Astrocyte of the hippocampus (primary cell): Measurements from ENCODE around the gene COL18A1.
A peak's percentile ranks its signal among the peaks of the same experiment; 100 is the strongest.

ENCODE experiments used
- DNase-seq: peaks from one replicate; pipeline ENCODE4 v3.0.0; 2011; ENCODE audit warnings: low read depth, low spot score

Gene COL18A1

DNA sequence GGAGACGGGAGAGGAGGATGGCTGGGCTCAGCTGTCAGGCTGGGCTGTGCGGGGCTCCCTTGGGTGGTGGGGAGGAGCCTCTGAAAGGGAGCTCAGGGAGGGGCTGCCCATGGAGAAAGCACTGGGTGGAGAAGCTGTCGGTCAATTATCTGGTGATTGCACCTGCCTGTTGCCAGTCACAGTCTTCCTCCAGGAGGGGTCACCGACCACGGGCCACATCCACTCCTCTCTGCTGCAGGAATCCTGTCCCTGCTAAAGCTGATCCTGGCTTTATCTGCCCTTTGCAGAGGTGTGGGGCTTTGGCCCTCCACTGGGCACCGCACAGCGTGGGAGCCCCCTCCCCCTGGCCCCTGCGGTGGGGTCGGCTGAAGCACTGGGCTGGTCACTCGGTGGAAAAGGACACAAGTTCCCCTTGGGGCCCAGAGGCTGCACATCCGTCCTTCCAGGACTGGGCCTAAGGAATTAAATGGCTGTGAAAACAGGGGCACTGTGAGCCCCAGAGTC is 21.8 kb upstream of the COL18A1 start:
- DNase-seq, result no peak

DNA sequence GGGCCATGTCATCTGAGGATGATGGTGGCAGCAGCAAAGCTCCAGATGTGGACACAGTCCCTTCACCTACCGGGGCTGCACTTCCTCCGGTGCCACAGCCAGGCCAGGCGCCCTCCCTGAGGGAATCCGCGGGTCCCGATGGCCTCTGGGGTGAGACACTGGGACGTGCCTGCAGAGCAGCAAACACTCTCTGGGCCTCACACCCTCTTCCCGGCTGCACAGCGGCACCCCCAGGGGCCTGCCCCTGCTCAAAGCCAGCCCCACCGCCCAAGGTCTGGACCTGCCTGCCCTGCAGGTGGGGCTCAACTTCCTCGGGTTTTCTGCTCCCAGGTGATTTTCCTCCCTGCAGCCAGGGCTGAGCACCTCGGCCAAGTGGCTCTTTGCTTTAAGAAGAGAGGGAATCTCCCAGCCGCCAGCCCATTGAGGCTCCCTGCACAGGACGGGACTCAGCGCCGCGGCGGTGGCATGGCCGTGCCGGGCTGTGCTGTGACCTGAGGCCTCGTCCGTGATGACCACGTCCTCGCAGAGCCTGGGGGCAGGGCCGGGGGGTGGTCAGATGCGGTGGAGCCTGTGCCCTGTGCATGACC is 21.3 kb upstream of the COL18A1 start:
- DNase-seq, result no peak

DNA sequence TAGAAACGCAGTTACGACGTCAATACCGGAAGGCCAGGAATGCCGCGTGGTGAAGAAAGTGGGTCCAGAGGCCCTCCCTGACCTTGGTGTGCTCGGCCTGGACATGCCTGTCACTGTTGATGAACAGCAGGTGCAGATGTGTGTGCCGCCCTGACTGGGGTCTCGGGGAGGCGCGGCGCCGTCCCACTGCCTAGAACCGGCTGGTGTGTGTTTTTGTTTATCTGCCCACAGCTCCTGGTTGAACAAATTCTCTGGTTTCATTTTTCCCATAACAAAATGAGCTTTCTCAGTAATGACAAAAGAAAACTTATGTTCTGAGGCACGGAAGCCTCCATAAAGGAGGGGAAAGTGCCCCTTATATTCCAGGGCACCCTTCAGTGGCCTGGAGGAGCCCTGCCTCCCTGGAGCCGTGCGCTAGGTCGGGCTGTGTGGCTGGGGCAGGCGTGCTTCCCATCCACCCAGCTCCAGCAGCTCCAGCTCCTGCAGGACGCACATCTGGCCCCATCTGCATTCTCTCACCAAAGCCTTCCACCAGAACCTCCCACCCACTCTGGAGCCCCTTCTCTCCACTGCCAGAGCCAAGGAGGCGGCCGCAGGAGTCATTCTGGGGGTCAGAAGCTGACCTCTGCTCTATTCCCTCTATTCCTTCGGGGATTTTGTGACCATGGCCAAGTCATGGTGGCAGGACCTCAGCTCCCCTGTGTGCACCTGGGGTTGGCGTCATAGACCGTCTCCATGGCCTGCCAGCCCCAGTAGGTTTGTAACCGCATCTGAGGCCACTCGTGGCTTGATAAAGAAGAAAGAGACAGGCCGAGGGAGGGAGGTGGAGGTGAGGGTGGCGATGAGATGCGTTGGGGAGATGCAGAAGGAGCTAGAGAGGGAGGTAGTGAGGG is 20.1 kb upstream of the COL18A1 start:
- DNase-seq, result no peak

DNA sequence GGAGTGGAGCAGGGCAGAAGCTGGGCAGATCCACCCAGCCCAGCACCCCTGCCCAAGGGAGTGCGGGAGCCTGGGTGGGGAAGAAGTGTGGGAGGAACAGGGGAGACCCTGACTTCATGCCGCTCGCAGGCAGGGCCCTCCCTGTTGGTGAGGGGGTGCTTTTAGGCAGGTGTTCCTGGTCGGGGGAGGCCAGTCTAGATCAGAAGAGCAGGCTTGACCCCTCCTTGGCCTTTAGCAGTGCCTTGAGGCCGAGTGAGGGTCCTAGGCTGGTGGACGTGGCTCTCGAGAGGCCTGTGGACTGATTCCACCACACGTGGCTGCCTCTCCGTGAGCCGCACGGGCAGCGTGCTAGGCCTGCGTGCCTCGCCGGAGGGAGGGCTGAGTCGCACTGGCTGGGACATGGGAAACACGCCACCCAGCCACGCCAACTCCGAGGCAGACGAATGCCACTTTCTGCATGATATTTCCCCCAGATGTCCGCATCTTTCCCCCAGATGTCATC is 19.4 kb upstream of the COL18A1 start:
- no peak for DNase-seq

DNA sequence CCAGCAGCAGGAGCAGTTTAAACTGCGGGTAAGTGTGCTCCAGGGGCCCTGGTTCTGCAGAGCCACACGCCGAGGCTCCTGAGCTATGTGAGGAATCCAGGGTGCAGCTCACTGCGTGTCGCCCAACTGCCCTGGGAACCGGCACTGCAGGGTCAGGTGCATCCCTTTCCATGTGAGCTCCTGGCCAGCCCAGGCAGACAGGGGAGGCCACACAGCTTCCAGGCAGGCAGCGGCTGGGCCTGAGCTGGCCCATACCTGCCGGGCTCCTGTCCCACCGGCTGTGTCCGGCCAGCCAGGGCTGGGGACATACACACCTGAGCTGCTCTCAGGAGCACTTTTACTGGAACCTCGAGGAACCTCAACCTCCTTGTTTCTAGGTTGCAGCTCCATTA is 18.6 kb upstream of the COL18A1 start:
- DNase-seq, result no peak

DNA sequence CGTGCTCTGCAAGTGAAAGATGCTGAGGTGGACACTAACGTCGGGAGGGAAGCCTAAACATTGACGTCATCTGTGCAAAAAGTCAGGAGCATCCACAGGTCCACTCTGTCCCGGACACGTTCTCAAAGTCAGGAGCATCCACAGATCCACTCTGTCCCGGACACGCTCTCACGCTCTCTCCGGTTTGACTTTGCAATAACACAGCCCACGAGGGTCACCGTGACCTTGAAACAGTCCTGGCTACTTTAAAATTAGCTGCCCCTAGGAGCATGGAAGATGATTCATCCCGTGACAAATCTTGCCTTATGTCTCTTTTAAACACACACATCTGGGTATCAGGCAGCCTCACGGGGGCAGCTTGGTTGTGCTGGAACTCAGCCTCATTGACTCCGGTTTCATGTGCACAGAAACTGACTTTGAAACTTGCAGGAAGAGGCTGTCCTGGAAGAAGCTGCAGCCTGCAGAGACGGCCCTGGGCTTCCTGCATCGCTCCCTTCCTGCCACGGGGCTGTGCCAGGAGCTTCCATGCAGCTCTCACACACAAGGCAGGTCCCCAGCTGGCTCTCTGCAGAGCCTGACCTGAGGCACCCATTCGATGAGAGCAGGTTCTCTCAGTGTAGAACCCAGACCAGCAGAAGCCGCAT is 18.1 kb upstream of the COL18A1 start:
- peak; percentile 59 for DNase-seq

DNA sequence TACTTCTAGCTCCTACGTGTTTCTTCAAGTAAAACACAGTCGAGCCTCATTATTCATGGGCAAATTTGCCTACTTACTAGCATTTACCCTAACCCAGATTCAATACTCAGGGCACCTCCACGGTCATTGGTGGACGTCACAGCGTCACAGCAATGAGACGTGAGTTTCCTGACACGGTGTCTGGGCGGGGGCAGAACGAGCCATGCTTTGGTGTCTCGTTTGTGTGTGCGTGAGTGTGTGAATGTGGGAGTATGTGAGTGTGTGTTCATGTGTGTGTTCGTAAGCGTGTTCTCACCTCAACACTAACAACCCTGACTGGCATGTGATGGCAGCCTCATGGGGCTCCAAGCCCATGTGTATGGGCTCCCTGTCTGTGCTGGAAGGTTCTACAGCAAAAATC is 17.5 kb upstream of the COL18A1 start:
- no peak for DNase-seq

DNA sequence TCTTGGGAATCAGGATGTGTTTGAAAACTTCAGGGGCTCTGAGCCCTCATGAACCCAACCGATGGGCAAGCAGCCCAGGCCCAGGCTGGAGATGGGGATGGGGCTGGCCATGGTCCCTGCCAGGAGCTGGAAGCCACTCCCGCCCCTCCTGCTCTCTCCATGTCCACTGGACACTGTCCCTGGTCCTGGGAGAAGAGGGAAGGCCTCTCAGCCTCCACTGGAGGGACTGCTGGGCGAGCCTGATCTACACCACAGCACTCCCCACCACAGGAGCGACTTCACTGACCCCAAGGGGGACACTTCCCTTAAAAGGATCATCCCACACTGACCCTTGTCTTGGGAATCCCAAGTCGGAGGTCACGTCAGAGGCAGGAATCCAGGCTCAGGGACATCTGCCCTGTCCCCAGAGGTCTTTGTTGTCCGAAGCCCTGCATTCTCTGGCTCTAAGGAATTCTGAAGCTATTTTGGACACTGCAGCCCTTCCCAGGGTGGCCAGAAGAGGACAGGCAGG is 16.9 kb upstream of the COL18A1 start:
- no peak for DNase-seq

DNA sequence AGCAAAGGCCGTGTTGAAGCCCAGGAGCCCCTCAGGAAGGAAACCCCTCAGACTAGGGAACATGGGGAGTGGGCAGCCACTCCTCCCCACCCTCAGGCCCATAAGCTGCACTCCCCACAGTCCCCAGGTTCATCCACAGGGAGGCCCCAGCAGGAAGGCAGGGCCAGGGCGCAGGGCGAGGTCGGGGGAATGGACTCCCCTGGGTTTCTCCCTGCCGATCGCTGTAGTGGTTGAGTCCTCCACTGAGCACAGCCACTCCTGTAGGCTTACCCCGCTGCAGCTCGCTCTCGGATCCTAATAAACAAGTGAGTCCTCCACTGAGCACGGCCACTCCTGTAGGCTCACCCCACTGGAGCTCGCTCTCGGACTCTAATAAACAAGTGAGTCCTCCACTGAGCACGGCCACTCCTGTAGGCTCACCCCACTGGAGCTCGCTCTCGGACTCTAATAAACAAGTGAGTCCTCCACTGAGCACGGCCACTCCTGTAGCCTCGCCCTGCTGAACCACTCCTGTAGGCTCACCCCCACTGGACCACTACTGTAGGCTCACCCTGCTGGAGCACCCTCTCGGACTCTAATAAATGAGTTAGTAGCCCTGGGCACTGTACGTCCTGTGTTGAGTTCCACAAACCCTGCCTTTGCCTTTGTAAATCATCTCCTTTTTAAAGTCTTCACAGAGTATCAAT is 16.2 kb upstream of the COL18A1 start:
- no peak for DNase-seq

DNA sequence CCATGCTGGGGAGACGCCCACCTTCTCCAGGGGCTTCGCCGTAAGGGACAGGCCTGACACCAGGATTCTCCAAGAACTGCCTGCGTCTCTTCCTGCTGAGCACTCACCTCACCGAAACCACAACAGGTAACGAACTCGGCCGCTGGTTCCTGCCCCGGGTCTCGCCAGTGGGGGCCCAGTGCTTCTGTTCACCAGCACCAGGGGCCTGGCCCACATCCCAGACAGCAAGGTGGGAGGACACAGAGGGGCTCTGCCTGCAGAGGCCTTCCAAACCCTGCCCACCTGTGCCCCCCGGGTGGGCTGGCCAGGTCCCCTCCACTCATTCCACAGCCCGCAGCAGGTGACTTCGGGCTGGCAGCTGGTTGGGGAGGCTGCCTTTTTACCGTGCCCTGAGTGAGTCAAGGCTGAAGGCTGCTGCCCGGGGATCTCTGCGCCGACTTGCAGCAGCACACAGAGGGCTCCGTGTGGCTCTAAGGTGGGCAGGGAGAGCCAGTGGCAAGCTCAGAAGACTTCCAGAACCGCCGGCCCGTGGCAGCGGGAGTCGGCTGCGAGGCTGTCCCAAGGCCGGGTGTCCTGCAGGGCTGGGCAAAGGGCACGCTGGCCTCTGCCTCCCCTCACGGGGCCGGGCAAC is 14.7 kb upstream of the COL18A1 start:
- DNase-seq, result no peak

DNA sequence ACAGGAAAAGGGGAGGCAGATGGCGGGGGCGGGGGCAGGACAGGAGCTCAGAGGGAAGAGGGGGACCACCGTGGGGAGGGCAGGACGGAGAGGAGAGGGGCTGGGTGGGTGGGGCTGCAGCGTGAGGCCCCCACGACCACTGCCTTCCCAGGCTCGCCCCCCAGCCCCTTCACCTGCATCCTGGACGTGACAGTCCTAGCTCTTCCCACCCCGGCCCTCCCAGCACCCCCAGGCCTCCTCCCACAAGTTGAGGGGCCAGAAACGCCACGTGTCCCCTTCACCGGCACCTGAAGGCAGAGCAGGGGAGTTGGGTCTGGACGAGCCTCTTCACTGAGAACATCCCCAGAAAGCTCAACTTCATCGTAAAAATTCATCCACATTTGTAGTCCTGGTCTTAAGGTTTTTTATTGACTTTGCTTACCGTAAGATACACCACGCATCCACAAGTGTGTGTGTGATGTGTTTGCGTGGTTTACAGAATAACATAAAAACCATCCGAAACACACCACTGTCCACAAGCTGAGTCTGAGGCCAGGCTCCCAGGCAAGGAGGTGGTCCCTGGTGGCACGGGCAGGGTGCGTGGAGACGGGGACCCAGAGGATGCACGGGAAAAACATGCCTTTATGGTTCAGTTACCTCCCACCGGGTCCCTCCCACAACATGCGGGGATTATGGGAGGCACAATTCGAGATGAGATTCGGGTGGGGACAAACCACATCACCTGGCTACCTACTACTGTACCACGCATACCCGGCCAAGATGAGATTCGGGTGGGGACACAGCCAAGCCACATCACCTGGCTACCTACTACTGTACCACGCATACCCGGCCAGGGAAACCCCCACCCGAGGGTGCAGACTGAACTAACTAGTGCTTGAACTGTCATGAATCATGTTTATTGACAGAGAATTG is 13.9 kb upstream of the COL18A1 start:
- no peak for DNase-seq

DNA sequence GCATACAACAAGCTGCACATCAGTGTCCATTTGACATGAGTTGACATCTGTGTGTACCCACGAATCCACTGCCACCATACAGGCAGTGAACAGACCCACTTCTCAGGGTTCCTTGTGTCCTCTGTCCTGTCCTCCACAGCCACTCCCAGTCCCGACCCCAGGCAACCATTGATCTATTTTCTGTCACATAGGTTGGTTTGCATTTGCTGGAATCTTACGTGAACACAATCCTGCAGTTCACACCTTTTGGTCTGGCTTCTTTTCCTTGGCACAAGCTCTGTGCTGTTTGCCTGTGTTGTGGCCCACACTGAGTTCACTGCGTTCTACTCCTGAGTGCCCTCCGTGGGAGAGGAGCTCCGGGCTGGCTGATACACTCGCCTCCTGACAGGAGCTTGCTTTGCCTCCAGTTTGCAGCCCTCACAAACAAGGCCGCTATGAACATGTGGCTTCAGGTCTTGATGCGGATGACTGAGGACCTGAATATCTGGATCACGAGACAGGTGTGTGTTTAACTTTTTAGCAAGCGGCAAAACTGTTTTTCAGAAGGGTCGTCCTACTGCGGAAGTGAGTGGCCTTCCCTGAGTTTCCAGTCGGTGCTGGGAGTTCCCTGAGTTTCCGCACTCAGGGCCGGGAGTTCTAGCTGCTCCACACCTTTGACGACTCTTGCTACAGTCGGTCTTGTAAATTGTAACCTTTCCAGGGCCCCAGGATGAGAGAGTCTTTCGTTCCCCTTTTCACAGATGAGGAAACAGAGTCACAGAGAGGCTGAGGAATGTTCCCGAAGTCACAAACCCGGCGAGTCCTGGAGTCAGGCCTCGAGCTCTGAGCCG is 13.0 kb upstream of the COL18A1 start:
- no peak for DNase-seq

DNA sequence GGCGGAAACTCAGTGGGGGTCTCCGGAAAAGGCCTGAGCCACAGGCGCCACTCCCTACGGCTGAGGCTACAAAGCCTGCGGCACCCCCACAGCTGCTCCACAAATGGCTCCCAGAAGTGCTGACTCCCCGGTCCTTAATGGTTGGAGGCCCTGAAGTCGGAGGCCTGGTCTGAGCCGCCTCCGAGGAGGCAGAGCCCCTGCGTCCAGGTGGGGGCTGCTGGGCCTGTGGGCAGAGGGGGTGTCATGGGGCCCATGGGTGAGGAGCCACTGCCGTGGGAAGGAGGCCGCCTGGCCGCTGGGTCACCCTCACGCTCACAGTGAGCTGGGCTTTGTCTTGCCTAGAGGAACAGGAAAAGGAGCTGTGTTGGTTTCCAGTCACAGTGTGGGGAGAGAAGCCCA is 12.4 kb upstream of the COL18A1 start:
- no peak for DNase-seq

DNA sequence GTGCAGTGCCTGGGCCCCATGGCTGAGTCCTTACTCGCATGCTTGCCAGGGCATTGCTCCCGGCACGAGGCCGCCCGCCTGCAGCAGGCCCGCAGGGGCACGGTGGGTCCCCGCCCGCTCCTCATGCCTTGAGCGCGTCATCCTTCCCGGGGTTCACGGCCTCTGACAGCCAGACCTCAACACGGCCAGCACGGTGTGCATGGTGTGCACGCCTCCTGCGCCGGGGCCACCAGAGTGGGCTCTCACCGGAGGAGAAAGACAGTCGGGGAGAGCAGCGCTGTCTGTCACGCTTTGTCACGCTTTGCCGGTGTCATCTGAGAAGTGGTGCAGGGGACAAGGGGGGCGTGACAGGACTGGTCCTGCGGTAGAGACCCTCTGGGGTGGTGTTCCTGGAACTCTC is 11.9 kb upstream of the COL18A1 start:
- no peak for DNase-seq

DNA sequence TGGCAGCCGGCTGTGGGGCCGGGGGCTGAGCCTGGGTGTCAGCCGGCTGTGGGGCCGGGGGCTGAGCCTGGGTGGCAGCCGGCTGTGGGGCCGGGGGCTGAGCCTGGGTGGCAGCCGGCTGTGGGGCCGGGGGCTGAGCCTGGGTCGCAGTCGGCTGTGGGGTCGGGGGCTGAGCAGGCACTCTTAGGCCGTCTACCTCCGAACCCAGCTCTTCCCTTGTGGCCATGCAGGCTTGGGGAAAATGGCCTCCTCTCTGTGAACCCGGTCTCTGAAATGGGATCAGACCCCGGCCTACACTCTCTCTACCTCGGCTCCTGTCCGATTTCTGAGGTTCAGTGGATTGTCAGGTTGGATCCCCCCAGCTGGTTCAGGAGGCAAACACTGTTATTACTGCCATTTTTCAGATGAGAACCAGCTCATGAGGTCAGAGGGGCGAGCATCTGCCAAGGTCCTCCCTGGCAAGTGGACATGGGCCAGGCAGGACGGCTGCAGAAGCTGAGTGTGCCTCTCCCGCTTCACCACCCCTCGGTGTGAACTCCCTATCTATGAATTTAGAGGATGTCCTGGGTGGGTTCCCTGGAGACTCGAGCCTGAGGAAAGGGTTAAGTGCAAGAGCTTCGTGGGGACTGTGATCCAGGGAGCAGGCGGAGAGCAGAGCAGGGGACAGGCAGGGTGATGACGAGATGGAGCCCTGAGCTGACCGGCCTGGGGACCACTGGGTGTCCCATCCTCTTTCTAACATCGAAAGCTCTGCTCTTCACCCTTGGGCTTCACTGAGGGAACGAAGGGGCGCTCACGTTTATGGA is 10.9 kb upstream of the COL18A1 start:
- no peak for DNase-seq

DNA sequence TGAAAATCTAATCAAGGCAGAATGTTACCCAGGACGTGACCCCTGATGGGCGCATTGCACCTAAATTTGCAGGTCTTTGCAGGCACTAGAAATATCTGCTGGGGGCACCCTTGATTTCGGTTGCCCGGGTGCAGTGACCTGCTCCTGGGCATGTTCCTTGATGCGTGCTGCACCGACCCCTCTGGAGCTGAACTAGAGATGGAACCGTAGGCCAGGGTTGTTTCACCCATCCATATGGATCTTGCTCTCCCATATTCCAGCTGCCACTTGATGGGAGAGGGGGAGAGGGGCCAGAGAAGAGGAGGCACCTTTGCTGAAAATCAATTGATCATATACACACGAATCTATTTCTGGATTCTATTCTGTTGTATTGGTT is 8.4 kb upstream of the COL18A1 start:
- DNase-seq, result no peak

DNA sequence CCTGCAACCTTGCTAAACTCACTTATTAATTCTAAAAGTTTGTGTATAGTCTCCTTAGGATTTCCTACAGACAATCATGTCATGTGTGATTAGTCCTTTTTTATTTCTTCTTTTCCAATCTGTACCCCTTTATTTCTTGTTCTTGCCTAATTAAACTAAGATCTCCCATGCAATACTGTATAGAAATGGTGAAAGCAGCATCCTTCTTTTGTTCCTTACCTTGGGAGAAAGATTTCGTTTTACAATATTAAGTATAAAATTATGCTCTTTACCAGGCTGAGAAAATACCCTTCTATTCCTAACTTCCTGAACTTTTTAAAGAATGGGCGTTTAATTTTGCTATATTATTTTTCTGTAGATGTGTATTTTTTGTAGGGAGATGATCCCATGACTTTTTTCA is 7.6 kb upstream of the COL18A1 start:
- DNase-seq, result no peak

DNA sequence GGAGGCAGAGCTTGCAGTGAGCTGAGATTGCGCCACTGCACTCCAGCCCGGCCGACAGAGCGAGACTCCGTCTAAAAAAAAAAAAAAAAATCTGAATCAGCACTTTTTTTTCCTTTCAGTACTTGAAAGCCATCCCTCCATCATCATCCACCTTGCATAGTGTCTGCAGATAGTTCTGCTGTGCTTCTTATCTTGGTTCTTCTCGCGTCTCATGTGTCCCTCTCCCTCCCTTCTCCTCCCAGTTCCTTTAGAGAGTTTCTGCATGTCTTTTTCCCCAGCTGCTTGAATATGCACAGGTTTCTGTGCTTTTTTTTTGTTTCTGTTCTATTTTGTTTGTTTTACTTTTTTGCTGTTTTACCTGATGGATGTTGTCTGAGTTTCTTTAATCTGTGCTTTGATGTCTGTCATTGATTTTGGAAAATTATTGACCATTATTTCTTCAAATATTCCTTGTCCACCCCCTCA is 3.9 kb upstream of the COL18A1 start:
- DNase-seq, result no peak
